ENCODE results near the gene TPI1.
"Not testable (repeated sequence)": the region's sequence is repeated elsewhere in the genome, so short reads cannot be mapped to it uniquely, and the experiment has no call there.

TPI1 gene

DNA sequence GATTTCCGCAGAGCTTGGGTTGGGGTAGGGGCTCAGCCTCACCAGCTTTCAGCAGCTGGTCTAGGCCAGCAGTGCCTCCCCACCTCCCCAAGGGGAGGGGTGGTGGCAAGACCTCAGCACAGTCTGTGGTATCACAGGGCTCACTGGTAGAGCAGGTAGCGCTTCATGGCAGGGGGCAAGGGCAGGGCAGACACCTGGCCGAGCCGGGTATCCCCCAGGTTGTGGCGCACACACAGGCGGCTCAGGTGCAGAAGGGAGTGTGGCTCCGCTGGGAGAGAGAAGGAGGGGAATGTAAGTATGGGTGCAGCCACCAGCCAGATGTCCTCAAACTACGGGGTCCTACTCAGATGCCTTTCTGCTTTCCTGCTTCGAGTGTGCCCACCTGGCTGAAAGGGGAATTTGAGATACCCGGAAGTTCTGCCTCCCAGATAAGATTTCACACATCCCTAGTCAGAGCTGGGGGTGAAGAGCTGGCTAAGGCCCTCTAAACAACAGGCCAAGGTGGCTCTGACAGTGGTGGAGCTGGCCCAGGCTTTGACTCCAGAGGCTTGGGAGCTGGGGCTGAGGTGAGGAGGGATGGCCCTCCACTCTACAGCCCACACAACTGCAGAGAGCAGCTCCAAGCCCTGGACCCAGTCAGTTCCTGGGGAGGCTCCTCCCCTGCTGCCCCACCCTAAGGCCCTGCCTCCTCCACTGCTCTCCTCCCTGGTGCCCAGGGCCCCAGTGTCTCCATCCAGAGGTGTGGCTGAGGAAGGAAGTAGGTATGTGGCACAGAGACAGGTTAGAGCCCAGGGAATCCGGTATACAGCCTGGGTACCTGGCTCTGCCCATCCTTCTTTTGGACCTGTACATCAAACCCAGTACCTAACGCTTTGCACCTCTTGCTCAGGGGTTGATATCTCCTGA lies 4.0 kb downstream of the TPI1 start:
- in situ Hi-C loops (cut with MboI; ENCODE audit: low sequenced_read_pairs, unreplicated experiment), result no loop called here
- DNase-seq (ENCODE audit: low spot score), result peak; percentile 60
- TF ChIP-seq, protein P1, sequence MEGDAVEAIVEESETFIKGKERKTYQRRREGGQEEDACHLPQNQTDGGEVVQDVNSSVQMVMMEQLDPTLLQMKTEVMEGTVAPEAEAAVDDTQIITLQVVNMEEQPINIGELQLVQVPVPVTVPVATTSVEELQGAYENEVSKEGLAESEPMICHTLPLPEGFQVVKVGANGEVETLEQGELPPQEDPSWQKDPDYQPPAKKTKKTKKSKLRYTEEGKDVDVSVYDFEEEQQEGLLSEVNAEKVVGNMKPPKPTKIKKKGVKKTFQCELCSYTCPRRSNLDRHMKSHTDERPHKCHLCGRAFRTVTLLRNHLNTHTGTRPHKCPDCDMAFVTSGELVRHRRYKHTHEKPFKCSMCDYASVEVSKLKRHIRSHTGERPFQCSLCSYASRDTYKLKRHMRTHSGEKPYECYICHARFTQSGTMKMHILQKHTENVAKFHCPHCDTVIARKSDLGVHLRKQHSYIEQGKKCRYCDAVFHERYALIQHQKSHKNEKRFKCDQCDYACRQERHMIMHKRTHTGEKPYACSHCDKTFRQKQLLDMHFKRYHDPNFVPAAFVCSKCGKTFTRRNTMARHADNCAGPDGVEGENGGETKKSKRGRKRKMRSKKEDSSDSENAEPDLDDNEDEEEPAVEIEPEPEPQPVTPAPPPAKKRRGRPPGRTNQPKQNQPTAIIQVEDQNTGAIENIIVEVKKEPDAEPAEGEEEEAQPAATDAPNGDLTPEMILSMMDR (IDR thresholded peaks at IDR 0.05; ENCODE audit: borderline replicate concordance, control extremely low read depth, extremely low read depth, insufficient read depth, missing control alignments), result no peak

DNA sequence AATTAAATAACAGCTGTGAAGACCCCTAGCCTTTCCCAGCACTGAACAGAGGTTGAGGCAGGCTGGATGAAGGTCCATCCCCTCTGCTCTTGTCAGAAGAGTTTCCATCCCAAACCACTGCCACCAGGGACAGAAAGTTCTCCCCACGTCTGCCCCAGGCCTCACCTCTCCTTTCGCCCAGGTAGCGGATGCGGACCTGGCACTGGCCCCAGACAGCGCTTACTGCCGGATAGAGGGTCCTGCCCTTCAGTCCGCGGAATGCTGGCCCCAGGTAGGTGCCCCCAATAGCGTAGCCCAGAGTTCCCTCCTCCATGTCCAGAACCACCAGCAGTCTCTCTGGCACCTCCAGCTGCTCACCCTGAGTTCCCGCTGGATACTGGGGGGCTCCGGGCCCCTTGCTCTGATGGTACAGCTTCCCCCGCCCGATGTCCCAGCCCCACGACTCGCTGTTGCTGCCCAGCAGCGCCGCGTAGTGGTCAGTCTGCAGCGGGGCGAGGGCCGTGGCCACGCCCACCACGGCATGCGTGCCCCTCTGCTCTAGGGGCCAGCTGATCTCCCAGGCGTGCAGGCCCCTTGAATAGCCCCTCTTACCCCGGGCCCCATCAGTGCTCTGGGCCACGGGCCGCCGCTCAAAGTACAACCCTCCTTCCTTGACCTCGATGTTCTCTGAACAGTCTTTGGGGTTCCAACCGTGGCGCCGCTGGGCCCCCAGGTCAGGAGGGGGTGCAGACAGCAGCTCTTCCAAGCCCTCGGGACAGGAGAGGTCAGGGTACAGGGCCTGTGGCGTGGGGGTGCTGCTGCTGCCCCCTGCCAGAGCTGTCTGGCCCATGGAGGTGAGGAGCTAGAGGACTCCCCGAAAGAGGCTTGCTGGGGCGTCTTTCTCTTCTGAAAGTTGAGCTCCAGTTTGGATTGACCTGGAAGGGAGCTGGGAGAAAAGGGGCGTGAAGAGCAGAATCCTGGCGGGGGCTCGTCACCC lies 5.0 kb downstream of the TPI1 start:
- DNase-seq (ENCODE audit: low spot score), result peak; percentile 90
- in situ Hi-C loops (cut with MboI; ENCODE audit: low sequenced_read_pairs, unreplicated experiment), result no loop called here
- TF ChIP-seq, protein P1 (IDR thresholded peaks at IDR 0.05; ENCODE audit: borderline replicate concordance, control extremely low read depth, extremely low read depth, insufficient read depth, missing control alignments), result peak; percentile 100

GRCh38 chr12:6873094-6874014 lies 6.0 kb downstream of the TPI1 start, which contains the start of gene SPSB2:
SPSB2 (minus strand) TSS chr12:6873303; CDS start chr12:6872901, 402 bp downstream.
- TF ChIP-seq, protein P1 (IDR thresholded peaks at IDR 0.05; ENCODE audit: borderline replicate concordance, control extremely low read depth, extremely low read depth, insufficient read depth, missing control alignments), result no peak
- peak; percentile 99 for DNase-seq (ENCODE audit: low spot score)
- in situ Hi-C loops (cut with MboI; ENCODE audit: low sequenced_read_pairs, unreplicated experiment), result no loop called here

- in situ Hi-C loops (cut with MboI; ENCODE audit: low sequenced_read_pairs, unreplicated experiment); DNase-seq (ENCODE audit: low spot score): not testable (repeated sequence)
These were observed 6.7 kb downstream of the TPI1 start for GRCh38 chr12:6874015-6874368.

- in situ Hi-C loops (cut with MboI; ENCODE audit: low sequenced_read_pairs, unreplicated experiment); DNase-seq (ENCODE audit: low spot score): not testable (repeated sequence)
These were observed 12.5 kb downstream of the TPI1 start for GRCh38 chr12:6879824-6880223.

GRCh38 chr12:6883252-6883651 lies 15.9 kb downstream of the TPI1 start:
- no peak for DNase-seq (ENCODE audit: low spot score)
- in situ Hi-C loops (cut with MboI; ENCODE audit: low sequenced_read_pairs, unreplicated experiment), result no loop called here
- TF ChIP-seq, protein P1 (IDR thresholded peaks at IDR 0.05; ENCODE audit: borderline replicate concordance, control extremely low read depth, extremely low read depth, insufficient read depth, missing control alignments), result no peak

- in situ Hi-C loops (cut with MboI; ENCODE audit: low sequenced_read_pairs, unreplicated experiment), result no loop called here
- TF ChIP-seq, protein P1 (IDR thresholded peaks at IDR 0.05; ENCODE audit: borderline replicate concordance, control extremely low read depth, extremely low read depth, insufficient read depth, missing control alignments), result no peak
These were observed 16.4 kb downstream of the TPI1 start for GRCh38 chr12:6883683-6884082.

More at GRCh38 chr12:6883683-6884082, 16.4 kb downstream of the TPI1 start:
- no peak for DNase-seq (ENCODE audit: low spot score)

Measured in GM13976 (cell line).